Smooth muscle cell (in vitro differentiated cells): ENCODE results near the gene AMMECR1L. TPM values are rescaled to one million over a fixed set of nuclear protein-coding genes. Genes with fewer than 3 reads are reported as not detected.

Experiments used
- DNase-seq: peaks from one replicate; lab custom pipeline; 2025; ENCODE audit not compliant: unreplicated experiment; lab: John Stamatoyannopoulos, UW
- H2AFZ ChIP-seq: fragments of 200-600 bp; sonication (generic); 2 replicates; pipeline ENCODE4 v1.6.0; 2016; ENCODE audit warnings: antibody characterized with exemption, low read depth, mild to moderate bottlenecking
- H3F3A ChIP-seq: fragments of 200-600 bp; sonication (generic); 2 replicates; pipeline ENCODE4 v1.6.0; 2017; ENCODE audit warnings: antibody characterized with exemption, low read depth
- H3K27ac ChIP-seq: fragments of 200-600 bp; sonication (generic); 2 replicates; pipeline ENCODE4 v1.5.1; 2016; ENCODE audit warnings: low read depth, mild to moderate bottlenecking
- H3K27me3 ChIP-seq: fragments of 200-600 bp; sonication (generic); 2 replicates; pipeline ENCODE4 v1.6.1; 2016; ENCODE audit warnings: low read depth, mild to moderate bottlenecking
- H3K36me3 ChIP-seq: fragments of 200-600 bp; sonication (generic); 2 replicates; pipeline ENCODE4 v1.5.1; 2016; ENCODE audit warnings: low read depth
- H3K4me1 ChIP-seq: fragments of 200-600 bp; sonication (generic); 2 replicates; pipeline ENCODE4 v1.5.1; 2016; ENCODE audit warnings: low read depth
- H3K4me2 ChIP-seq: fragments of 200-600 bp; sonication (generic); 2 replicates; pipeline ENCODE4 v1.6.0; 2016; ENCODE audit warnings: mild to moderate bottlenecking
- H3K4me3 ChIP-seq: fragments of 200-600 bp; sonication (generic); 2 replicates; pipeline ENCODE4 v1.5.1; 2016; ENCODE audit warnings: mild to moderate bottlenecking
- H3K79me2 ChIP-seq: fragments of 200-600 bp; sonication (generic); 2 replicates; pipeline ENCODE4 v1.6.0; 2016; ENCODE audit warnings: low read depth, mild to moderate bottlenecking
- H3K9ac ChIP-seq: fragments of 200-600 bp; sonication (generic); 2 replicates; pipeline ENCODE4 v1.6.0; 2016; ENCODE audit warnings: low read depth
- H3K9me3 ChIP-seq: fragments of 200-600 bp; sonication (generic); replicated peaks from 2 replicates; pipeline ENCODE4 v1.5.1; 2016; ENCODE audit warnings: low read depth
- H4K20me1 ChIP-seq: fragments of 200-600 bp; sonication (generic); 2 replicates; pipeline ENCODE4 v1.6.0; 2016; ENCODE audit warnings: low read depth
- WGBS: methylation state at CpG from one replicate; pipeline ENCODE4 v1.1.7; 2016; ENCODE audit warnings: low lambda C conversion rate; 5-methylcytosine and 5-hydroxymethylcytosine counted together
- polyA plus RNA-seq: library from polyadenylated mRNA; unstranded; fragments of >200 nt; fragmentation: Nextera tagmentation; extraction: Ambion mirVana; gene quantifications from 2 replicates; pipeline ENCODE4 v1.2.1, GENCODE V29; 2016
- total RNA-seq: library from RNA; depleted of rRNA; stranded (reverse); fragments of >200 nt; gene quantifications from 2 replicates; pipeline ENCODE4 v1.2.3, GENCODE V29; 2014
- TF ChIP-seq, protein P1 (sequence below): fragments of 200-600 bp; sonication (generic); IDR thresholded peaks from 2 replicates; pipeline ENCODE4 v1.5.1; 2017; ENCODE audit warnings: borderline replicate concordance, mild to moderate bottlenecking, antibody characterized with exemption; ENCODE audit not compliant: insufficient read depth, poor library complexity, severe bottlenecking

The AMMECR1L gene
- total and polyA plus RNA-seq, 2 experiments from 2014 or later, result 11.8 to 13.8 TPM

DNA sequence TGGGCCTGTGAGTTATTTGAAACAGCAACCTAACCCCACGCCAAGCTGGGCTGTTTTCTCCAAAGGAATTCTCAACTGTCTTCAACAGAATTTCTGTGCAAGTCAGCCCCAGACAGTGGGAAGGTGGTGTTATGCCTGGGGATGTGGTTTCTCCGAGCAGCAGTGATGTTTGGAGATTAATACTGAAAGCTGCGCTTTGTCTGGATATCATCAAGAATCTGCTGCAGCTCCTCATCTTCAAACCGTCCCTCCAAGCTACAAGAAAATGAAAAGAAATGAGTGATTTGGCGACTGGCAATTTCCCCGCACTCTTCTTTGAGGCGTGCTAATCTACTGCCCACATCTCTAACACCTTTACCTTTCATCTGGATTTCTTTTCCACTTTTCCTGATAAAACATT, 37.8 kb downstream of the AMMECR1L start:
- 93% methylated on average over 7 of the region's 7 CpGs for WGBS

DNA sequence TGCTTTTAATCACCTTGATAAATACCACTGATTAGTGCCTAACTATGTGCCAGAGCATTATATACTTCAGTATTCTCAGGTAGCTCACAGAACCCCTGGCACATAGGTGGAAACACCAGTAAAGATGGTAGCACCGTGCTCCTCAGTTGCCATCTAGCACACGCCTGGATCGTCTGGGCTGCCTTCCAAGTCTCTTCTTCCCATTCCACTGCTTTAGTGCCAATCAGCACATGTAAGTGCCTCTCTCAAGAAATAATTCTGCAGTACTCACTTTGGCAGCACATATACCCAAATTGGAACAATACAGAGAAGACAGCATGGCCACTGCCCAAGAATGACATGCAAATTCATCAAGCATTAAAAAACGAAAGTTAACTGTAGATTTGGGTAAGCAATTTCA, 40.8 kb downstream of the AMMECR1L start:
- H3K79me2 ChIP-seq, result peaks cover 4% of the 10 kb centered on the region
- no peak overlapping the region for H3K9ac ChIP-seq
- 94% methylated on average over 4 of the region's 4 CpGs for WGBS
- no peak overlapping the region for H2AFZ ChIP-seq
- no peak overlapping the region for H3K27ac ChIP-seq
- no peaks in the 10 kb centered on the region for H3K27me3 ChIP-seq
- H3F3A ChIP-seq, result no peaks in the 10 kb centered on the region
- no peak overlapping the region for H3K4me3 ChIP-seq
- no peak for DNase-seq
- H3K36me3 ChIP-seq, result peaks cover 16% of the 10 kb centered on the region
- TF ChIP-seq, protein P1, sequence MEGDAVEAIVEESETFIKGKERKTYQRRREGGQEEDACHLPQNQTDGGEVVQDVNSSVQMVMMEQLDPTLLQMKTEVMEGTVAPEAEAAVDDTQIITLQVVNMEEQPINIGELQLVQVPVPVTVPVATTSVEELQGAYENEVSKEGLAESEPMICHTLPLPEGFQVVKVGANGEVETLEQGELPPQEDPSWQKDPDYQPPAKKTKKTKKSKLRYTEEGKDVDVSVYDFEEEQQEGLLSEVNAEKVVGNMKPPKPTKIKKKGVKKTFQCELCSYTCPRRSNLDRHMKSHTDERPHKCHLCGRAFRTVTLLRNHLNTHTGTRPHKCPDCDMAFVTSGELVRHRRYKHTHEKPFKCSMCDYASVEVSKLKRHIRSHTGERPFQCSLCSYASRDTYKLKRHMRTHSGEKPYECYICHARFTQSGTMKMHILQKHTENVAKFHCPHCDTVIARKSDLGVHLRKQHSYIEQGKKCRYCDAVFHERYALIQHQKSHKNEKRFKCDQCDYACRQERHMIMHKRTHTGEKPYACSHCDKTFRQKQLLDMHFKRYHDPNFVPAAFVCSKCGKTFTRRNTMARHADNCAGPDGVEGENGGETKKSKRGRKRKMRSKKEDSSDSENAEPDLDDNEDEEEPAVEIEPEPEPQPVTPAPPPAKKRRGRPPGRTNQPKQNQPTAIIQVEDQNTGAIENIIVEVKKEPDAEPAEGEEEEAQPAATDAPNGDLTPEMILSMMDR, result no peak
- no peaks in the 10 kb centered on the region for H3K4me1 ChIP-seq
- H4K20me1 ChIP-seq, result no peaks in the 10 kb centered on the region
- H3K9me3 ChIP-seq, result no peaks in the 10 kb centered on the region
- no peak overlapping the region for H3K4me2 ChIP-seq

More for the DNA sequence above, 37.8 kb downstream of the AMMECR1L start:
- Histone ChIP-seq H3K79me2 (peaks cover 30% of the 10 kb centered on the region), H3K9me3 (no peaks in the 10 kb centered on the region), H2AFZ (no peak overlapping the region), H3K27me3 (no peaks in the 10 kb centered on the region), H3K4me2 (no peak overlapping the region), H3F3A (no peaks in the 10 kb centered on the region), H4K20me1 (peaks cover 22% of the 10 kb centered on the region), H3K9ac (no peak overlapping the region), H3K27ac (no peak overlapping the region), H3K36me3 (peaks cover 16% of the 10 kb centered on the region), H3K4me1 (no peaks in the 10 kb centered on the region), H3K4me3 (no peak overlapping the region)
- no peak for DNase-seq
- TF ChIP-seq, protein P1, result no peak

DNA sequence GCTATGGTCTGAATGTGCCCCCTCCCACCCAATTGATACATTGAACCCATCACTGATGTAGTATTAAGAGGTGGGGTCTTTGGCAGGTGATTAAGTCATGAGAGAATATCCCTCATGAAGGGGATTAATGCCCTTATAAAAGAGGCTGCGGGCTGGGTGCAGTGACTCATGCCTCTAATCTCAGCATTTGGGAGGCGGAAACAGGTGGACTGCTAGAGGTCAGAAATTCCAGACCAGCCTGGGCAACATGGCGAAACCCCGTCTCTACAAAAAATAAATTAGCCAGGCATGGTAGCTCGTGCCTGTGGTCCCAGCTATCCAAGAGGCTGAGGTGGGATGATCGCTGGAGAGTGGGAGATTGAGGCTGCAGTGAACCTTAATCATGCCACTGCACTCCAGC, 42.1 kb downstream of the AMMECR1L start:
- H3K9ac ChIP-seq, result no peak overlapping the region
- H3K36me3 ChIP-seq, result peaks cover 7% of the 10 kb centered on the region
- H3K4me2 ChIP-seq, result no peak overlapping the region
- no peak for DNase-seq
- no peaks in the 10 kb centered on the region for H3K9me3 ChIP-seq
- WGBS, result 93% methylated on average over 6 of the region's 6 CpGs
- H4K20me1 ChIP-seq, result no peaks in the 10 kb centered on the region
- no peaks in the 10 kb centered on the region for H3K27me3 ChIP-seq
- no peaks in the 10 kb centered on the region for H3F3A ChIP-seq
- H3K27ac ChIP-seq, result no peak overlapping the region
- H2AFZ ChIP-seq, result no peak overlapping the region
- H3K79me2 ChIP-seq, result no peaks in the 10 kb centered on the region
- H3K4me1 ChIP-seq, result no peaks in the 10 kb centered on the region
- TF ChIP-seq, protein P1, result no peak
- H3K4me3 ChIP-seq, result no peak overlapping the region

DNA sequence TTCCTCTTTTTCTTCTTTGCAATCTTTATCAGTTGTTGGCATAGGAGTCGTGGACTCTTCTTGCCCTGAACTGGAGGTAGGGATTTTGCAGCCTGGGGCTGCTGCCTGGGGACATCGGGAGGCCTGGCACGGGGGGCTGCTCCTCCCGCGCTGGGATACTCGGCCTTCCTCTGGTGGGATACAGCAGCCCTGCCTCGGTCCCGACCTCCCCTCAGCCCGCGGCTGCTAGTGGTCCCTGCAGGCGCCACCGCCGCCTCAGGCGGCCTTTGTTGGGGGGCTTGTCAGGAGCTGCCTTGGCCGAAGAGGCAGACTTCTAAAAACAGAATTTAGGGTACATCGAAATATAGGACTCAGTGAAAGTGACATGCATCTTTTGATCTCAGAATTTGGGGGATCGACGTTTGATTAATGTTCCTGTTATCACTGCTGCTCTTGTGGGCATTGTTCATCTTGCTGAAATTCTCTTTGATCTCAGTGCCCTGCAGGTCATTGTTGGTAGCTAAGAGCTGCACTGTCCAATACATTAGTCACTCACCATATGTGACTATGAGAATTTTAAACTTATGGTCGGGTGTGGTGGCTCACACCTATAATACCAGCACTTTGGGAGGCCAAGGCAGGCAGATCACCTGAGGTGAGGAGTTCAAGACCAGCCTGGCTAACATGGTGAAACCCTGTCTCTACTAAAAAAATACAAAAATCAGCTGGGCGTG, 44.1 kb downstream of the AMMECR1L start:
- H3K4me2 ChIP-seq, result no peak overlapping the region
- TF ChIP-seq, protein P1, result no peak
- H3K9me3 ChIP-seq, result no peaks in the 10 kb centered on the region
- WGBS, result 92% methylated on average over 20 of the region's 20 CpGs
- H3K27me3 ChIP-seq, result no peaks in the 10 kb centered on the region
- H4K20me1 ChIP-seq, result no peaks in the 10 kb centered on the region
- H3K79me2 ChIP-seq, result no peaks in the 10 kb centered on the region
- peaks cover 3% of the 10 kb centered on the region for H3K36me3 ChIP-seq
- H3K4me3 ChIP-seq, result no peak overlapping the region
- no peaks in the 10 kb centered on the region for H3K4me1 ChIP-seq
- no peak for DNase-seq
- no peaks in the 10 kb centered on the region for H3F3A ChIP-seq
- no peak overlapping the region for H3K9ac ChIP-seq
- no peak overlapping the region for H2AFZ ChIP-seq
- no peak overlapping the region for H3K27ac ChIP-seq
